Adipose tissue (tissue), 3 donors: ENCODE measurements around the gene ALOX5. TPM values are rescaled to one million over a fixed set of nuclear protein-coding genes. Genes with fewer than 3 reads are reported as not detected.

Source experiments
- H3K27ac ChIP-seq: one replicate; pipeline ENCODE4 v1.5.1; 2013; ENCODE audit warnings: low read depth, low read length
- WGBS, 3 donors: extraction: QIAGEN DNeasy Blood & Tissue Kit; methylation state at CpG; one replicate each; pipeline ENCODE4 v1.1.7; 2013; 5-methylcytosine and 5-hydroxymethylcytosine counted together
- polyA plus RNA-seq, 3 donors: library from polyadenylated mRNA; stranded (reverse); fragments of 200-250 nt; gene quantifications; one replicate each; pipeline ENCODE4 v1.2.3, GENCODE V29; 2013
- donor health status: healthy with polysubstance abuse.
- donor health status: Bipolar disorder and iron deficiency.
- donor health status: healthy.

The ALOX5 gene
- polyA plus RNA-seq, 3 donors = 11.7 to 45.0 (median 23.4) TPM

DNA sequence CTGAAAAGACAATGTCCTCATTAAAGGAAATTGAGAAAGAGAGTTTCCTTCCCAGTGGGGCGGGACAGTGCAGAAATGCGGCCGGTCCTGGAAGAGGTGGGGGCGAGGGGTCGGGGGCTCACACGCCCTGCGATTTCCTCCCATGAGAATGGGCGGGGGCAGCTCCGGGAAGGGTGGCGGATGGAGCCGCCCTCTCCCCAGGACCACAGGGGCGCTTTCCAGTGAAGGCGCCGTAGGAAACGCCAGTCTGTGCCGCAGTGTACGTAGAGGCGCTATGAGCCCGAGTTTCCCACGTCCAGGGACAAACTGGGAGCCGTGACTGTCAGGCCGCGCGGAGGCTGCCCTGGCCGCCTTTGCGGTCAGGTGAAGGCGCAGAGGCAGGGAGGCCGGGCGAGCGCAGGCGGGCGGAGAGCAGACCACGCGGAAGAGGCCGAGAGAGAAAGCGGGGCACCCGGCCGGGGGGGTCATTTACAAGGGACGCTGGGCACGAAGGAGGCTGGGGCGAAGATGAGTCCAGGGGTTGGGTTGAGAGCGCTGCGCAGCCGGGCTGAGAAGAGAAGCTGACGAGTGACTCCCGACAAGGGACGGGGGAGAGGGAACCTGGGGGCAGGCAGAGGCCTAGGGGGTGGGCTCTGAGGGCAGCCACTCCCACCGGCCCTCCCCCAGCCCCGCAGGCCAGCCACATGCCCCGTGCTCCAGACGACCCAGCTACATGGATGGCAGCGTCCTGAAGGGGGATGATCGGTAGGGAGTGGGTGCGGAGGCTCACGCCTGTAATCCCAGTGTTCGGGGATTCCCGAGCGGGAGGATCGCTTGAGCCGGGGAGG, 45.0 kb downstream of the ALOX5 start:
- WGBS, 3 donors = 1 to 32% (median 1%) methylated on average over 49 to 60 of the region's 60 CpGs
- peak overlapping the region; percentile 66 for H3K27ac ChIP-seq

DNA sequence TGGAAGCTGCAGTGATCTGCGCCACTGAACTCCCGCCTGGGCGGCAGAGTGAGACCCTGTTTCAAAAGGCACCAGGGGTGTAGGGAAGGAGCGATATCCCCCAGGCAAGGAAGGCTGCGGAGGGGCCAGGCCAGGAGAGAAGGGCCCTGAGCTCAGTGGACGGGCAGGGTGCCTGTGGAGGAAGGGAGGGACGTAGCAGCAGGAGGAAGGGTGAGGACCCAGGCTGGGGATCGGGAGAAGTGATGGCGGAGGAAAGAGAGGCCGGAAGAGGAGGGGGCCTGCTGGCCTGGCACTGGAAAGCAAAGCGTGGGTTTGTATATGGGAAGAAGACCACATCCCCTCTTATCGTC, 45.6 kb downstream of the ALOX5 start:
- 12 to 58% (median 20%) methylated on average over 12 of the region's 12 CpGs for WGBS, 3 donors
- H3K27ac ChIP-seq = peak overlapping the region; percentile 66

DNA sequence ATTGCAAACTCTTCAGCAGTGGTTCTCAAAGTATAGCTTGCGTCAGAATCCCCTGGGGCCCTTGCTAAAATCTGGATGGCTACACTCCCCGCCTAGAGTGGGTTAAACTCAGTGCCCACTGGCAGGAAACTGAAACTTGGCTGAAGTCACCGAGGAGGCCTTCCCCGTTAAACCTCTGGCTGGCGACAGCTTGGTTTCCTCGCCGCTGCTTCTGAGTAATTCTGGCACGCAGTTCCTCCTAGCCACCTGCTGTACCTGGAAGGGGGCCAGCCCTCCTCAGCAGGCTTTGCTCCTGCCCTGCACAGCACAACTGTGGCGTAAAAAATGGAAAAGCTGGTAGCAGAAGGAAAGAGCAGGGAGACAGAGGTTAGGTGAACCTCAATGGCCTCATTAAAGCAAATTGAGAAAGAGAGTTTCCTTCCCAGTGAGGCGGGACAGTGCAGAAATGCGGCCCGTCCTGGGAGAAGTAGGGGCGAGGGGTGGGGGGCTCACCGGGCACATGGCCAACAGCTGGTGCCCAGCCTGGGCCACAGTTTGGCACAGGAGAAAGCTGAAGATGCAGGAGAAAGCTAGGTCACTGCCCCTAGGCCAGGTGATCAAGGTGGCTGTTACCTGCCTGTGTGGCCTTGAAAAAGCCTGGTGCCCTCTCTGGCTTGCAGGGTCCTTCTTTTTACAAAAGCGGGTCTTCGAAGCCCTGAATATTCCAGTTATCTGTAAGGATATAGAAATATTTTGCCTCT, 46.6 kb downstream of the ALOX5 start:
- 13 to 28% (median 26%) methylated on average over 16 of the region's 16 CpGs for WGBS, 3 donors
- no peak overlapping the region for H3K27ac ChIP-seq

DNA sequence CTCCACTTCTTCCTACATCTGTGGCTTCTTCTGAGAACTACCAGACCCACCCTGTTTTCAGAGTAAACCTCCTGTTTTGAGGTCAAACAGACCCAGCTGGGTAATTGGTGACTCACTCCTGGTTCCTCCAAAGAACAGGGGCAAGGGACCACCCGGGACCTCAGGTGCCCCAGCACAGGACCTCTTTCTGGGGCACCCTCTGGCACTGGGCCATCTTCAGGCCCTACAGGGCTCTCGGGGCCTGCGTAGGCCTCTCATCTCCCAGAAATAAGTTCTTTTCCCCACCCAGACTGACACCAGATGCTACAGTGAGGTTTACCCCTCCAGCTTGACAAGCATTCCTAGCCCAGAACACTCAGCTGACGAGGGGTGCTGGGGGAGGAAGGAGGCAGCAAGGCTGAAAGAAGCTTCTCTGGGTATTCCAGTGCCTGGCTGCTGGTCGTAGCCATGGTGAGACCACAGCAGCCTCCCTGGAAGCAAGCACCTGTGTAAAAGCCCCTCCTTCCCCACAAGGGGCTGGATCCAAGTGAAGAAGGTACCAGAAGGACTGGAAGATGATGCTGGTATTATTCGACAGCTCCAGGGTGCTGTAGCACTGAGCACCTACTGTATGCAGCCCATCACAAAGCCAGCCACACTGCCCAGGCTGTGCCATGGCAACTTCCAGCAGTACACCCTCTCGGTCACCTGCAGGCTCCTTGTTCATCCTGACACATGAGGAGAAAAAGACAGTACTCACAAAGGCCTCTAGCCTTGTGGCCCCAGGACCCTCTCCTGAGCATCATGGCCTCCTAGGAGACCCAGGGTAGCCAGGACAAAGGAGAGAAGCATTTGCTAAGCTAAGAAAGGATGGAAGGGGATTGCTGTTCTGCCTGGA, 47.4 kb downstream of the ALOX5 start:
- 61 to 78% (median 74%) methylated on average over 7 of the region's 7 CpGs for WGBS, 3 donors
- no peak overlapping the region for H3K27ac ChIP-seq

DNA sequence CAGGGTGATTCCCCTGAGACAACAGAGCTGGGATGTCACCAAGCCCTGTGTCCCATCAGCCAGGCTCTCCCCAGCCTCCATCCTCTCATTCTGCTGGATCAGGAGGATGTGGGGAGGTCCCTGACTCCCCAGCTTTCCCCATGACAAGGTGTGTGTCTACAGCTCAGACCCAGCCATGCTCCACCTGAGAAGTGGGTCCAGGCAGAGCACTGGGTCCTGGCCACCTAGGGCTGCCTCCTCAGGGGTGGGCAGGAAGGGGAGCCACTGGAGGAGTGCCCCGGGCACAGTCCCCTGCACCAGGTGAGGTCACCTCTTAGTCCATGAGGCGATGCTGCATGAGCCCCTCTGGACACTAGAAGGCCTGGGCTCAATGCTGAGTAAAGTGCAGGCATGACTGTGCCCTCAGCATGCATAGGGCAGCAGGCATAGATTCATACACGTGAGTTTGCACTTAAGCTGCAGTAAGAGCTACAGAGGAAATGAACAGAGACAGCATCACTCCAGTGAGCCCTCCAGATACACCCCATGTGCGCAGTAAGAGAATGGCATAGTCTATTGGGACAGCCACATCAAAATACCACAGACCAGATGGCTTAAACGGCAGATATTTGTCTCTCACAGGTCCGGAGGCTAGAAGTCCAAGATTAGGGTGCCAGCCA, 48.3 kb downstream of the ALOX5 start:
- no peak overlapping the region for H3K27ac ChIP-seq
- WGBS, 3 donors = 68 to 79% (median 78%) methylated on average over 6 of the region's 6 CpGs

DNA sequence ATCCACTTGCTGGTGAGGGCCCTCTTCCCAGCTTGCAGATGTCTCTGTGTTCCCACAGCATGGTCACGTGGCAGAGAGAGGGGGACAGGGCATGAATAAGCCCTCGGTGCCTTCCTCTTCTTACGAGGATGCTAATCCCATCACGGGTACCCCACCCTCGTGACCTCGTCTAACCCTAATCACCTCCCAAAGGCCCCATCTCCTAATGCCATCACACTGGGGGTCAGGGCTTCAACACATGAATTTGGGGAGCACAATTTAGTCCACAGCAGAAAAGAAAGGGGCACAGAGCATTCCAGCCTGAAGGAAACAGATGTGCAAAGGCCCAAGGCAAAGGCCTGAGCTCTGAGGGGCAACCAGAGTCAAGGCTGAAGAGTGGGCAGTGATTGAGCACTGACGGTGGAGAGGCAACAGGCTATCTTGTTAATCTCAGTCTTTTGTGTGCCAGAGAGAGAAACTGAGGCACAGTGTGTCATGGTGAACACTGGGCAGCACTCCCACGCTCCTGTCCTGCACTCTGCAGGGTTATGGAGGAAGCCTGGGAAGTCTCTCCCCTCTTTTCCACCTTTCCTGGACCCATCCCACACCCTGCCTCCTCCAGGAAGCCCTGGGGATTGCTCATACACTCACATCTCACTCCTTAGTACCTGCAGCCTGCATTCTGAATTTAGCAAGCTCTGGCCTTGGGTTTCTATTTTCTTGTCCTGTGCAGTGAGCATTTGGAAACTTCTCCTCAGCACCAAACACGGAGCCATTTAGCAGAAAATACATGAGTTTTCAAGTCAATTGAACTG, 49.0 kb downstream of the ALOX5 start:
- no peak overlapping the region for H3K27ac ChIP-seq
- 79 to 92% (median 86%) methylated on average over 9 of the region's 9 CpGs for WGBS, 3 donors

DNA sequence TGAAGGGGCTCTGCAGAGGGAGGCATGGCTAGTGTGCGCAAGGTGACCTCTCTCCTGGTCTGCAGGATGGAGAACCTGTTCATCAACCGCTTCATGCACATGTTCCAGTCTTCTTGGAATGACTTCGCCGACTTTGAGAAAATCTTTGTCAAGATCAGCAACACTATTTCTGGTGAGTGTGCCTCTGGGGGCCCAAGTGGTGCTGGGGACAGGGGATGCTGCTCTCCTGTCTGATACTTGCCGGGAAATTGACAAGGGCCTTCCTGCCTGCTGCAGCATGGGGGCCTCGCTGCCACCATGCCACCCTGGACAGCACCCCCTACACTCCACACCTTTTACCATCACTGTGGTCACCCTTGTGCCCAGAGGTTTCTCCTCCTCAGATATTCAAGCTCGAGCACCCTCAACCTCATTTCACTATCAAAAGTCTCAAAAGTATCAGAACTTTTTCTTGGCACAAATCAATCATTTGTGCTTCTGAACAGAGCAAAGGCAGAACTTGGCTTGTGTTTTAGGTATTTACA, 50.0 kb downstream of the ALOX5 start:
- no peak overlapping the region for H3K27ac ChIP-seq
- WGBS, 3 donors = 90 to 97% (median 94%) methylated on average over 7 of the region's 7 CpGs

DNA sequence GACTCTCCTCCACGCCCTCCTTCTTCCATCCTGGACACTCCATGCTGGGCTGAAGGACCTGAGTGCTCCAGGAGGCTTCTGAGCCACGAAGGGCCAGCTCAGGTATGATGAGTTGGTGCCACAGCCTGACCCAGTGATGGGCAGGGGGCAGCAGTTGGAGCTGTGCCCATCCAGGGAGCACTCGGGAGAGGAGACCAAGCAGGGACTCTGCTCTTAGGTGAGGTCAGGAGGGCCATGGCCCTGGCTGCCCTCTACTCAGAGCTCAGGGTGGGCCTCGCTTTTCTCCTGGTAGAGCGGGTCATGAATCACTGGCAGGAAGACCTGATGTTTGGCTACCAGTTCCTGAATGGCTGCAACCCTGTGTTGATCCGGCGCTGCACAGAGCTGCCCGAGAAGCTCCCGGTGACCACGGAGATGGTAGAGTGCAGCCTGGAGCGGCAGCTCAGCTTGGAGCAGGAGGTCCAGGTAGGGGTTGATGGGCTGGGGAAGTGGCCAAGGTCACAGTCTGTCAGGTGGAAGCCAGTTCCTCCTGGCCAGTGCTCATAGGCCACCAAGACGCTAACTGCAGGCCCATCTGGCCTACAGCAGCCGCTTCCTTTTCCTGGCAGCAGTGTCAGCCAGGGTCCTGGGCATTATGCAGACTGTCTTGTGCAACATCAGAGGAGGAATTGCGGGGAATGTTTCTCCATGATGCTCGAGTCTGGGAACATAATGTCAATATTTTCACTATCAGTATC, 50.8 kb downstream of the ALOX5 start:
- WGBS, 3 donors = 41 to 71% (median 68%) methylated on average over 15 of the region's 15 CpGs
- H3K27ac ChIP-seq = no peak overlapping the region

DNA sequence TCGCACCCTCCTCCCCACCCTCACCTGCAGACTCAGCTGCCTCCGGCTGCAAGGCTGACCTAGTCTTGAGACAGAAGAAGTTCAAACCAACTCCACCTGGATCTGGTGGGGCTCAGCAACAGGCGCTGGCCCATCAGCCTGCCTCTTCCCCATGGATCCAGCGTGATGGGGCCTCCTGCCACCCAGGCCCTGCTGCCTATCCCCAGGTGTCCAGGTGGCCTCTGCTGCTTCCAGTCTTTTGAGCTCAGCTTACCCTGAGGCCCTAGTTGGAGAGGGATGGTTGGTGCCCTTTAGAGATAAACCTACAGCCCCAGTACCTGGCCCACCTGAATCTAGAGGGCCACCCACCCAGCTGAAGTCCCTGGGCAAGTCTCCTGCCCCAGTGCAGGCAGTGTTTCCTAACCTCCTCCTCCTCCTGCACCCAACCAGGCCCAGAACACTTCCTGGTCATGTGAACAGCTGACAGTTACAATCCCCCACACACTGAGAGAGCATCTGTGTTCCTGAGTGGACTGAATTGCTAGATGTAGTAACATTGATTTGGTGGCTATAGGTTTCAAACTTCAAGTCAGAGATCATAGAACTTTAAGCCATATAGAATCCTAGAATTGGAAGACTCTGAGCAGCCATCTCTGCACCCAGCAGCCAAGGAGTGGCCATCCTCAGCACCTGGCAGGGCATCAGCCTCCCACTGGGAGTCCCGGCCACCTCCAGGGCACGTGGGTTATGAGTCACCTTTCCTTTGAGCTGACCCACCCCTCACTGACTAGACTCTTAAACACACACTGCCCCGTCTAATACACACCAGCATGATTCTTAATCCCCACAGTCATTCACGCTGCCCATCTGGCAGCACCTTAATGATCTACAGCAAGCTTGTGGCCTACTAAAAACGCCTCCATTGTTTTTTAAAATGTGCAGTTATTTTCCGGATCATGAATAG, 51.9 kb downstream of the ALOX5 start:
- 75 to 84% (median 78%) methylated on average over 10 of the region's 10 CpGs for WGBS, 3 donors
- H3K27ac ChIP-seq = no peak overlapping the region

DNA sequence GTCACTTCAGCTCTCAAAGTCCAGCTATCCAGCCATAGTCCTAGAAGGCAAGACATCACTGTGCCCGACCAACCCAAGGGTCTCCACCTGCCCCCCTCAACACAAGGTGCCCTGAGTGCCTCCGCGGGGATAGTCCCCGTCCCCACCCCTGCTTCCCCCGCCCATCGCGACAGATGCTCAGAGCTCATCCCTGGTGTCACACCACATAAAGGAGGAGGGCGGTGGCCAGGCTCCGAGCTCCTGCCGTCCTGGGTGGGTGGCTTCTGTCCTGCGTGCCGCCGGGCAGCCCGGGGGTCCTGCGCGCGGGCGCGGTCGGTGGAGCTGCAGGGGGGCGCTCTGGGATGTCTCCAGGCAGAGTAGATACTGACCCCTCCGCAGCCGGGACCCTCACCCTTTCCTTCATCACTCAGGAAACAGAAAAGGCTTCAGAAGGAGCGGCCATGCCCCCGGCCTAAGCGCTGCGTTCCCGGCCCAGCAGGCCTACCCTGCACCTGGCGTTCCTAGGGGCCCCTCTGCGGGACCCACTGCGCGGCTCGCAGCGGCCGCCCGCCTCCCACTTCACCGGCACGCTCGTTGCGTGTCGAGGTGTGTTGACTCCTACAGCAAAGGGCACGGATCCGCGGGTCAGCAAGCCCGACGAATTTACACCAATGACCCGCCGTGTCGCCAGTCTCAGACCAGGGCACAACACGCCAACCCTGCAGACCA, 53.4 kb downstream of the ALOX5 start:
- WGBS, 3 donors = 40 to 53% (median 52%) methylated on average over 49 to 50 of the region's 50 CpGs
- no peak overlapping the region for H3K27ac ChIP-seq

DNA sequence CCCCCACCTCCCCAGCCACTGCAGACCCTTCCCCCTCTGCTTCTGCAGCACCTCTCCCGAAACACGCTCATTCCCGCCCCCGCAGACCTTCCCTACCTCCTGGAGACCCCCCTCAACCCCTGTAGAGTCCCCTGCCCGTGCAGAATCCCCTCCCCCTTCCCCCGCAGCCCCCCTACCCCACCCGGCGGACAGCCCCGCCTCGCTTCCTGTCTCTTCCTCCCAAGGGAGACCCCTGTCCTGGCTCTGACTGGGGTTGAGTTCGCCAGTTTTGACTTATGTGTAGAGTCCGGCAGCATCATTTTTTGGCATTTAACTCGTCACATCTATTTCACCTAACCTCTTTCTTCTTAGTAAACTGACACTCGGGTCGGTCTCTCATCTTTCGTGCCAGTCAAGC, 54.0 kb downstream of the ALOX5 start:
- WGBS, 3 donors = 35 to 53% (median 48%) methylated on average over 16 of the region's 16 CpGs
- no peak overlapping the region for H3K27ac ChIP-seq

DNA sequence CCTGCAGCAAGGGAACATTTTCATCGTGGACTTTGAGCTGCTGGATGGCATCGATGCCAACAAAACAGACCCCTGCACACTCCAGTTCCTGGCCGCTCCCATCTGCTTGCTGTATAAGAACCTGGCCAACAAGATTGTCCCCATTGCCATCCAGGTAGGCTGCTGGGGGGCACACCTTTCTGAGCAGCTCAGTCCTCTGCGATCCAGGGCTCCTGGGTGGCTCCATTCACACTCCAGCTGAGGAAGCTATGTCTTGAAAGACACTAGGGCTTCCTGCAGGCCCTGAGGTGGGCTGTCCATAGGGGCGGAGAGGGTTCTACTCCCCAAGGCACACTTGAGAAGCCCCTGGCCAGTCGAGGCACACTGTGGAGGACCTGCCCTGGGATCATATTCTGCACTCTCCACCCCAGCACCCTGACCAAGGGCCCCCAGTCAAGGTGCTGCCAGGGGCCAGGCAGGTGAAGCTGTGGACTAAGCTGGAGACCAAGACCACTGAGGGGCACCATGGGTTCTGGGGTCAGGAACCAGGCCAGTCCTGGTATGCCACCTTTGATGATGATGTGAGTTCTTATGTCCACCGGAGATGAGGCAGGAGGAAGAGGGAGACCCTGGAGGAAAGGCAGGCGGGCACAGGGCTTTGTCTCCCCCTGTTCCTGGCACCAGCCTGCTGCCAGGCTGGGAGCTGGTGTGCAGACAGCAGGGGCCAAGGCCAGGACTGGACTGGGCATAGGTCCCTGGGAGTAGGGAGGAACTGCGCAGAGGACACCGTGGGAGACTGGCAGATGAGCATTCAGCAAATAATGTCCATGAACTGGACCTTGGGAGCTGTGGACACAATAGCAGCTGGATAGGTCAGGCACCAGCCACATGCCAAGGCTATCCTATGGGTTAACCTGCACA, 54.8 kb downstream of the ALOX5 start:
- H3K27ac ChIP-seq = no peak overlapping the region
- 67 to 90% (median 90%) methylated on average over 10 of the region's 10 CpGs for WGBS, 3 donors

DNA sequence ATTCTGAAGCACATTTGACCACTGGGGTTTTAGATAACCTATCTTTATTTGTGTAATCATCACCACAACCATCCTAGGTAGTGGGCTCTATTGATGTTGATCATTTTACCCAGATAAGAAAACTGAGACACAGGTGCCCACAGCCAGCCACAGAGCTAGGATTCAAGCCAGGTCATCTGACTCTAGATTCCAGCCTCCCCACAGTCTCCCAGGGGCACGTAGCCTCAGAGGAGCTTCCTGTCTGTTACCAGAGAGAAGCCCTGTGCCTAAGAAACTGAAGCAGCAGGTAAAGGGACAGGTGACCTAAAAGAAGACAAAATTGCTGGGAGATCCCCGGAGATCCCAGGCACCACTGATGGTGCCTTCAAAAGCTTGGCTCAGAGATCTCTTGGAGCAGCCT, 55.8 kb downstream of the ALOX5 start:
- WGBS, 3 donors = 72 to 84% (median 82%) methylated on average over 2 of the region's 2 CpGs
- no peak overlapping the region for H3K27ac ChIP-seq

DNA sequence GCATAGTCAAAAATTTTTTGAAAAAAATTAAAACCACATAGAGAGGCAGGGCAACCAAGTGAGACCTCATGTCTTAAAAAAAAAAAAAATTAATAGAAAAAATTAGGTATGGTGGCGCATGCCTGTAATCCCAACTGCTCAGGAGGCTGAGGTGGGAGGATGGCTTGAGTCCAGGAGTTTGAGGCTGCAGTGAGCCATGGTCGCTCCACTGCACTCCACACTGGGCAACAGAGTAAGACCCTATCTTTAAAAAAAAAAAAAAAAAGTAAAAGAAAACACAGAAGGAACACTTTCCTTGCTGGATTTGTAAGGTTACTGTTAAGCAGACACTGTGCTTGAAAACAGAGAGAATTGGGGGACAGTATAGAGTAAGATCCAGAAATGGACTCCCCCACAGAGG, 58.1 kb downstream of the ALOX5 start:
- H3K27ac ChIP-seq = no peak overlapping the region
- 89 to 97% (median 92%) methylated on average over 2 of the region's 2 CpGs for WGBS, 3 donors
